Renal pelvis (tissue), 4 donors: ENCODE data around the gene GLYR1. TPM values are rescaled to one million over a fixed set of nuclear protein-coding genes. Genes with fewer than 3 reads are reported as not detected.
"Not testable (repeated sequence)": the region's sequence is repeated elsewhere in the genome, so short reads cannot be mapped to it uniquely, and the experiment has no call there.

Experiments used
- DNase-seq: peaks from one replicate; pipeline ENCODE4 v3.0.0-alpha.2; 2013
- polyA plus RNA-seq, 3 donors: library from polyadenylated mRNA; unstranded; fragments of 120-200 nt; gene quantifications; one replicate each; pipeline ENCODE4 v1.2.1, GENCODE V29; 2013; ENCODE audit not compliant: insufficient read length in 3 of 3

Gene GLYR1
- polyA plus RNA-seq, 3 donors = 89.9 to 161 (median 123) TPM

- no peak for DNase-seq
These were observed 54.1 kb downstream of the GLYR1 start for GRCh38 chr16:4792951-4793513.

- no peak for DNase-seq
These were observed 56.2 kb downstream of the GLYR1 start for GRCh38 chr16:4790871-4791270.

- DNase-seq = no peak
These were observed 56.8 kb downstream of the GLYR1 start for GRCh38 chr16:4790261-4790660.

GRCh38 chr16:4788910-4789309 lies 58.2 kb downstream of the GLYR1 start:
- no peak for DNase-seq

GRCh38 chr16:4788489-4788889 lies 58.6 kb downstream of the GLYR1 start:
- DNase-seq = no peak

- DNase-seq = no peak
These were observed 59.2 kb downstream of the GLYR1 start, which contains the start of gene SEPTIN12 for GRCh38 chr16:4787627-4788482. Gene SEPTIN12 (minus strand): TSS chr16:4788345. CDS start chr16:4787645, 700 bp downstream.

- DNase-seq = no peak
These were observed 60.0 kb downstream of the GLYR1 start for GRCh38 chr16:4787068-4787467.

GRCh38 chr16:4785758-4786433 lies 61.2 kb downstream of the GLYR1 start:
- no peak for DNase-seq

GRCh38 chr16:4784444-4784987 lies 62.6 kb downstream of the GLYR1 start:
- DNase-seq = not testable (repeated sequence)

GRCh38 chr16:4783951-4784336 lies 63.1 kb downstream of the GLYR1 start:
- DNase-seq = no peak

- no peak for DNase-seq
These were observed 63.7 kb downstream of the GLYR1 start for GRCh38 chr16:4783251-4783950.

- no peak for DNase-seq
These were observed 66.9 kb downstream of the GLYR1 start for GRCh38 chr16:4780235-4780634.

- no peak for DNase-seq
These were observed 69.1 kb downstream of the GLYR1 start for GRCh38 chr16:4778050-4778392.

GRCh38 chr16:4777339-4778049 lies 69.6 kb downstream of the GLYR1 start:
- DNase-seq = no peak

- DNase-seq = no peak
These were observed 70.9 kb downstream of the GLYR1 start for GRCh38 chr16:4776141-4776705.

GRCh38 chr16:4775005-4775404 lies 72.1 kb downstream of the GLYR1 start:
- DNase-seq = no peak

- DNase-seq = no peak
These were observed 74.7 kb downstream of the GLYR1 start for GRCh38 chr16:4772351-4772750.

- no peak for DNase-seq
These were observed 75.4 kb downstream of the GLYR1 start for GRCh38 chr16:4771646-4772045.

- DNase-seq = no peak
These were observed 77.8 kb downstream of the GLYR1 start for GRCh38 chr16:4769306-4769638.

- peak; percentile 97 for DNase-seq
These were observed 78.4 kb downstream of the GLYR1 start for GRCh38 chr16:4768549-4769305.
